HepG2 (cell line): Measurements from ENCODE around the gene CERS6. TPM values are rescaled to one million over a fixed set of nuclear protein-coding genes. Genes with fewer than 3 reads are reported as not detected.

Source experiments
- ATAC-seq: fragments of 200-7000 bp; cut with Tn5 transposase; 3 replicates; pipeline ENCODE4 v1.9.1; 2020; ENCODE audit warnings: mild to moderate bottlenecking, moderate library complexity
- BruUV-seq: library from RNA; stranded (reverse); fragments of 400-500 nt; replicated peaks from 2 replicates; lab custom pipeline; 2021; lab: Mats Ljungman, UMichigan
- CTCF ChIA-PET: fragments of 300-600 bp; formaldehyde crosslinking; extraction: SDS; loops from one replicate; lab custom pipeline; 2021; ENCODE audit warnings: low total read pairs, inconsistent platforms, low intra/inter-chr PET ratio; lab: Yijun Ruan, JAX
- POLR2A ChIA-PET: fragments of 350-600 bp; sonication (Branson Sonifier 250); formaldehyde crosslinking; loops from one replicate; lab custom pipeline; 2020; ENCODE audit warnings: antibody characterized with exemption, inconsistent platforms; lab: Yijun Ruan, JAX
- DNase-seq: peaks from one replicate; pipeline ENCODE4 v3.0.0-alpha.2; 2015; ENCODE audit warnings: low spot score
- FAIRE-seq: peaks from 3 replicates; lab custom pipeline; 2011; peaks lifted over from hg19 to GRCh38; lab: Jason Lieb, UNC
- H2AFZ ChIP-seq: one replicate; pipeline ENCODE4 v1.6.1; 2011; ENCODE audit warnings: low read length, inconsistent platforms
- H3K27ac ChIP-seq: fragments of 300-600 bp; 3 replicates; pipeline ENCODE4 v1.8.0; 2011; ENCODE audit warnings: mixed run types, mild to moderate bottlenecking, mixed read lengths, low read length, inconsistent platforms; ENCODE audit not compliant: insufficient read depth; ENCODE audit errors: extremely low read length
- H3K27me3 ChIP-seq, 2 experiments: fragments of 200-600 bp in 1 of 2; 2 replicates in 1 of 2; 3 replicates in 1 of 2; pipeline versions ENCODE4 v1.6.0 to v1.8.0; 2011; ENCODE audit warnings: low read length in 2 of 2, mild to moderate bottlenecking in 2 of 2, moderate library complexity in 2 of 2, inconsistent platforms in 1 of 2; ENCODE audit not compliant: insufficient read depth in 2 of 2, control insufficient read depth in 1 of 2
- H3K36me3 ChIP-seq, 2 experiments: fragments of 200-600 bp in 1 of 2; replicated peaks in 1 of 2; 2 replicates in 1 of 2; 3 replicates in 1 of 2; pipeline versions ENCODE4 v1.5.1 to v1.8.0; 2011; ENCODE audit warnings: low read length in 2 of 2, inconsistent platforms in 1 of 2; ENCODE audit not compliant: insufficient read depth in 2 of 2, control insufficient read depth in 1 of 2
- H3K4me1 ChIP-seq: 2 replicates; pipeline ENCODE4 v1.5.1; 2012; ENCODE audit warnings: low read length, inconsistent platforms; ENCODE audit not compliant: insufficient read depth
- H3K4me2 ChIP-seq: 2 replicates; pipeline ENCODE4 v1.6.0; 2011; ENCODE audit warnings: low read depth, low read length, inconsistent platforms
- H3K4me3 ChIP-seq, 3 experiments: fragments of 200-600 bp in 1 of 3; sonication (generic), shearing (Covaris generic) in 1 of 3; replicated peaks in 1 of 3; 2 replicates each; pipeline ENCODE4 v1.5.1; 2011 to 2016; ENCODE audit warnings: low read length in 3 of 3, inconsistent platforms in 2 of 3, low read depth in 2 of 3, mild to moderate bottlenecking in 2 of 3, control low read depth in 1 of 3, mixed read lengths in 1 of 3; ENCODE audit not compliant: insufficient read depth in 1 of 3
- H3K79me2 ChIP-seq: one replicate; pipeline ENCODE4 v1.6.1; 2011; ENCODE audit warnings: low read length, inconsistent platforms; ENCODE audit not compliant: insufficient read depth
- H3K9ac ChIP-seq: 2 replicates; pipeline ENCODE4 v1.6.0; 2011; ENCODE audit warnings: mild to moderate bottlenecking, low read depth, low read length, inconsistent platforms; ENCODE audit not compliant: insufficient read depth
- H3K9me3 ChIP-seq: 2 replicates; pipeline ENCODE4 v1.5.1; 2012; ENCODE audit warnings: mild to moderate bottlenecking, low read length
- H4K20me1 ChIP-seq: 2 replicates; pipeline ENCODE4 v1.6.0; 2011; ENCODE audit warnings: inconsistent platforms, mild to moderate bottlenecking, low read length, moderate library complexity; ENCODE audit not compliant: insufficient read depth
- ATF2 ChIP-seq: sonication (generic); formaldehyde crosslinking; IDR thresholded peaks from 2 replicates; pipeline ENCODE4 v1.4.0; 2020; ENCODE audit warnings: missing genetic modification reagents
- KLF15 ChIP-seq: sonication (generic); formaldehyde crosslinking; IDR thresholded peaks from 2 replicates; pipeline ENCODE4 v1.8.1; 2023; ENCODE audit warnings: borderline replicate concordance, mild to moderate bottlenecking, inconsistent platforms, missing genetic modification reagents, mixed read lengths
- KLF9 ChIP-seq: IDR thresholded peaks from 2 replicates; pipeline ENCODE4 v1.6.1; 2016; ENCODE audit warnings: low read depth
- MED1 ChIP-seq: sonication (generic); formaldehyde crosslinking; IDR thresholded peaks from 2 replicates; pipeline ENCODE4 v1.4.0; 2020; ENCODE audit warnings: missing genetic modification reagents
- MIXL1 ChIP-seq: IDR thresholded peaks from 2 replicates; pipeline ENCODE4 v1.6.1; 2016
- RERE ChIP-seq: IDR thresholded peaks from 2 replicates; pipeline ENCODE4 v1.6.1; 2016; ENCODE audit warnings: low read depth, missing genetic modification reagents, missing compliant biosample characterization
- SNAPC2 ChIP-seq: sonication (generic); formaldehyde crosslinking; IDR thresholded peaks from 2 replicates; pipeline ENCODE4 v1.8.1; 2022; ENCODE audit warnings: mild to moderate bottlenecking, missing genetic modification reagents
- TFDP1 ChIP-seq: IDR thresholded peaks from 2 replicates; pipeline ENCODE4 v1.6.1; 2016; ENCODE audit warnings: missing compliant biosample characterization, missing genetic modification reagents, borderline replicate concordance
- THAP11 ChIP-seq: IDR thresholded peaks from 2 replicates; pipeline ENCODE4 v1.6.1; 2016; ENCODE audit warnings: missing biosample characterization, missing genetic modification reagents
- ZBTB10 ChIP-seq: sonication (generic); formaldehyde crosslinking; IDR thresholded peaks from 2 replicates; pipeline ENCODE4 v1.4.0; 2020; ENCODE audit warnings: missing genetic modification reagents, borderline replicate concordance
- ZFX ChIP-seq: sonication (generic); formaldehyde crosslinking; IDR thresholded peaks from 2 replicates; pipeline ENCODE4 v1.4.0; 2020; ENCODE audit warnings: mild to moderate bottlenecking, low read depth, missing genetic modification reagents, moderate library complexity
- ZNF431 ChIP-seq: sonication (generic); formaldehyde crosslinking; IDR thresholded peaks from 2 replicates; pipeline ENCODE4 v1.9.0; 2022; ENCODE audit warnings: missing genetic modification reagents, low read depth, mild to moderate bottlenecking, borderline replicate concordance
- ZNF577 ChIP-seq: sonication (generic); formaldehyde crosslinking; IDR thresholded peaks from 2 replicates; pipeline ENCODE4 v1.4.0; 2020; ENCODE audit warnings: mild to moderate bottlenecking, low read depth, missing genetic modification reagents, borderline replicate concordance
- ZNF619 ChIP-seq: sonication (generic); formaldehyde crosslinking; IDR thresholded peaks from 2 replicates; pipeline ENCODE4 v1.4.0; 2020; ENCODE audit warnings: mild to moderate bottlenecking, missing genetic modification reagents
- WGBS: methylation state at CpG from one replicate; pipeline ENCODE4 v1.1.6; 2017; ENCODE audit warnings: low lambda C conversion rate; 5-methylcytosine and 5-hydroxymethylcytosine counted together
- in situ Hi-C: cut with HindIII; loops from 2 replicates; pipeline ENCODE4 v1.10.0; 2017; ENCODE audit warnings: low pct_unique_long_range_greater_than_20kb; ENCODE audit not compliant: extremely low pct_ligation_motif_present
- intact Hi-C: fragments of 100-400 bp; cut with micrococcal nuclease; formaldehyde crosslinking; loops from one replicate; pipeline ENCODE4 v1.10.0; 2022; ENCODE audit not compliant: unreplicated experiment
- polyA plus RNA-seq, 8 experiments: library from polyadenylated mRNA; depleted of rRNA in 3 of 8; stranded (reverse) in 7 of 8; unstranded in 1 of 8; fragments of >200 nt; fragmentation: Illumina TruSeq in 4 of 8; extraction: Trizol in 4 of 8; gene quantifications; 2 replicates each; pipeline versions ENCODE4 v1.2.1 to v1.2.3, GENCODE V29; 2011 to 2016; ENCODE audit warnings: low read depth in 4 of 8, missing spikeins in 1 of 8, mixed read lengths in 1 of 8; ENCODE audit not compliant: insufficient read depth in 1 of 8
- total RNA-seq, 5 experiments: library from RNA; depleted of rRNA; stranded (reverse); fragments of >200 nt; fragmentation: Illumina TruSeq; extraction: Trizol; gene quantifications; 2 replicates each; pipeline ENCODE4 v1.2.3, GENCODE V29; 2016; ENCODE audit warnings: low read depth in 1 of 5

Gene CERS6
- total and polyA plus RNA-seq, 2 of the 13 experiments (the other 11 are each of a cell fraction or from before 2014, with no cell fraction given): 10.1 to 20.3 TPM

- POLR2A ChIA-PET: no interaction called here
- no peak for TF ChIP-seq ZNF431 (CRISPR knock-in tag)
- TF ChIP-seq MED1 (CRISPR knock-in tag): no peak
- no peak for TF ChIP-seq SNAPC2 (CRISPR knock-in tag)
- TF ChIP-seq ATF2 (CRISPR knock-in tag): no peak
- no peak for TF ChIP-seq MIXL1 (CRISPR knock-in tag)
- no peak for TF ChIP-seq TFDP1
- no peak for TF ChIP-seq RERE
- TF ChIP-seq ZNF577 (CRISPR knock-in tag): no peak
- no peak for TF ChIP-seq KLF15 (CRISPR knock-in tag)
- no peak for TF ChIP-seq THAP11 (CRISPR knock-in tag)
- TF ChIP-seq ZBTB10 (CRISPR knock-in tag): no peak
- no peak for TF ChIP-seq ZNF619 (CRISPR knock-in tag)
- TF ChIP-seq KLF9 (CRISPR knock-in tag): no peak
- no peak for TF ChIP-seq ZFX
Observed at GRCh38 chr2:168710754-168711467, 254.8 kb downstream of the CERS6 start.

More at GRCh38 chr2:168710754-168711467, 254.8 kb downstream of the CERS6 start:
- no TSS peak for BruUV-seq
- Histone ChIP-seq H3K27ac (no peak overlapping the region), H3K9me3 (no peaks in the 10 kb centered on the region), H4K20me1 (no peaks in the 10 kb centered on the region), H3K79me2 (no peaks in the 10 kb centered on the region), H3K9ac (no peak overlapping the region), H3K36me3 (no peaks in the 10 kb centered on the region; a peak in 1 of 5 replicates), H3K4me2 (no peak overlapping the region), H3K27me3 (no peaks in the 10 kb centered on the region), H3K4me1 (no peaks in the 10 kb centered on the region), H3K4me3 (no peak overlapping the region), H2AFZ (no peak overlapping the region)
- in situ Hi-C loops (no loop called here), intact Hi-C loops (no loop called here)
- ATAC-seq (no peak), DNase-seq (no peak), FAIRE-seq (no peak)
- 94% methylated on average over 4 of the region's 4 CpGs for WGBS
- CTCF ChIA-PET: no interaction called here
